ENCODE results near the gene NECTIN2. TPM values are rescaled to one million over a fixed set of nuclear protein-coding genes. Genes with fewer than 3 reads are reported as not detected.

The NECTIN2 gene
- total and polyA plus RNA-seq, 4 donors = 49.4 to 77.5 (median 55.5) TPM

- no peak for TF ChIP-seq REST (IDR thresholded peaks at IDR 0.05)
- no peak for TF ChIP-seq TAF1 (conservative IDR thresholded peaks at IDR 0.05)
- TF ChIP-seq, protein P1, sequence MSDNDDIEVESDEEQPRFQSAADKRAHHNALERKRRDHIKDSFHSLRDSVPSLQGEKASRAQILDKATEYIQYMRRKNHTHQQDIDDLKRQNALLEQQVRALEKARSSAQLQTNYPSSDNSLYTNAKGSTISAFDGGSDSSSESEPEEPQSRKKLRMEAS (IDR thresholded peaks at IDR 0.05) = no peak
- TF ChIP-seq RXRA (IDR thresholded peaks at IDR 0.05) = no peak
These were observed 35.0 kb upstream of the NECTIN2 start (continued) for GRCh38 chr19:44811122-44811419.

DNA sequence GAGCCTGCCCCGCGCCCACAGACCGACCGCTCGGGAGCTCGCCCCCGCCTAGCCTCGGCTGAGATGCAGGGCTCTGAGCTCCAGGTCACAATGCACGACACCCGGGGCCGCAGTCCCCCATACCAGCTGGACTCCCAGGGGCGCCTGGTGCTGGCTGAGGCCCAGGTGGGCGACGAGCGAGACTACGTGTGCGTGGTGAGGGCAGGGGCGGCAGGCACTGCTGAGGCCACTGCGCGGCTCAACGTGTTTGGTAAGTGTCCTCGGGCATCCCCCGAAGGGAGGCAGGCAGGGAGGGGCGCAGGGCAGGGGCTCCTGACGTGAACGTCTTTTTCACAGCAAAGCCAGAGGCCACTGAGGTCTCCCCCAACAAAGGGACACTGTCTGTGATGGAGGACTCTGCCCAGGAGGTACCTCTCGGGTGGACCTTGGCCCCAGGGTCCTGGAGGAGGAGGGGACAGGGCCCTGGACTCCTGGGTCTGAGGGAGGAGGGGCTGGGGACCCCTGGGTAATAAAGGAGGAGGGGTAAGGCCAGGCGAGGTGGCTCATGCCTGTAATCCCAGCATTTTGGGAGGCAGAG lies 33.9 kb upstream of the NECTIN2 start:
- Histone ChIP-seq H3K27ac (ENCODE audit: low read depth in 1 of 2, low read length in 2 of 2) (no peak overlapping the region), H3K9me3 (ENCODE audit: control insufficient read depth in 4 of 4, low read length in 3 of 4) (no peaks in the 10 kb centered on the region), H3K4me3 (ENCODE audit: low read depth in 1 of 3, low read length in 3 of 3) (no peak overlapping the region), H3K36me3 (ENCODE audit: control insufficient read depth in 4 of 4, insufficient read depth in 3 of 4, low read depth in 1 of 4, low read length in 3 of 4) (no peaks in the 10 kb centered on the region), H3K27me3 (ENCODE audit: control insufficient read depth in 4 of 4, insufficient read depth in 4 of 4, low read length in 3 of 4) (no peaks in the 10 kb centered on the region), H3K4me1 (ENCODE audit: control insufficient read depth in 4 of 4, insufficient read depth in 4 of 4, low read length in 3 of 4) (peaks cover 9 to 23% (median 19%) of the 10 kb centered on the region in 4 donors), H3K9ac (ENCODE audit: low read depth in 1 of 2, low read length in 2 of 2) (no peak overlapping the region)
- 93% methylated on average over 28 of the region's 28 CpGs for WGBS
- no peak for DNase-seq (ENCODE audit: low spot score)
- TF ChIP-seq, protein P1 (IDR thresholded peaks at IDR 0.05) = no peak
- TF ChIP-seq NR2F2 (IDR thresholded peaks at IDR 0.05) (no peak), FOXA2 (IDR thresholded peaks at IDR 0.05) (no peak), CTCF (IDR thresholded peaks at IDR 0.05; ENCODE audit: low read depth, low read length, missing input control) (no peak), HNF4A (conservative IDR thresholded peaks at IDR 0.05) (no peak), JUND (IDR thresholded peaks at IDR 0.05) (no peak), HNF4G (IDR thresholded peaks at IDR 0.05) (no peak)

DNA sequence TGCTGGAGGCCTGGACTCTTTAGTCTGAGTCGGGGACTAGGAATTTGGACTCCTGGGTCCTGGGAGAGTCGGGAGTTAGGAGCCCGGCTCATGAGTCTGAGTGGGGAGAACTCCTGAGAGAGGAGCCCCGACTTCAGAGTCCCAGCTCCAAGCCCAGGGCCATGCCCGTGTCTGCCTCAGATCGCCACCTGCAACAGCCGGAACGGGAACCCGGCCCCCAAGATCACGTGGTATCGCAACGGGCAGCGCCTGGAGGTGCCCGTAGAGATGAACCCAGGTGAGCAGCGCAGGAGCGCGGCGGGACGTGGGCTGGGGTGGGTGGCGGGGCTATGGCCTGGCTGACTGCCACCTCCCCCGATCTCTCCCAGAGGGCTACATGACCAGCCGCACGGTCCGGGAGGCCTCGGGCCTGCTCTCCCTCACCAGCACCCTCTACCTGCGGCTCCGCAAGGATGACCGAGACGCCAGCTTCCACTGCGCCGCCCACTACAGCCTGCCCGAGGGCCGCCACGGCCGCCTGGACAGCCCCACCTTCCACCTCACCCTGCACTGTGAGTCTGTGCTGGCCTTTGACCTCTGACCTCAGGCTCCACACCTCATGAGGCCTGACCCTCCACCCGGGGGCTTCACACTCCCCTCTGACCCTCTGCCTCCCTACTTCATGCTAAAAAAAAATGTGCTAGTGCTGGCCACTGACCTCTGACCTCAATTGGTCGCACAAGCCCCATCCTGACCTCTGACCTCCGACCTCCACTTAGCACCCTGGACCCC lies 32.8 kb upstream of the NECTIN2 start:
- Histone ChIP-seq H3K9ac (ENCODE audit: low read depth in 1 of 2, low read length in 2 of 2) (no peak overlapping the region), H3K4me1 (ENCODE audit: control insufficient read depth in 4 of 4, insufficient read depth in 4 of 4, low read length in 3 of 4) (peaks cover 5 to 15% (median 11%) of the 10 kb centered on the region in 4 donors), H3K4me3 (ENCODE audit: low read depth in 1 of 3, low read length in 3 of 3) (no peak overlapping the region), H3K27ac (ENCODE audit: low read depth in 1 of 2, low read length in 2 of 2) (no peak overlapping the region), H3K27me3 (ENCODE audit: control insufficient read depth in 4 of 4, insufficient read depth in 4 of 4, low read length in 3 of 4) (no peaks in the 10 kb centered on the region), H3K9me3 (ENCODE audit: control insufficient read depth in 4 of 4, low read length in 3 of 4) (no peaks in the 10 kb centered on the region), H3K36me3 (ENCODE audit: control insufficient read depth in 4 of 4, insufficient read depth in 3 of 4, low read depth in 1 of 4, low read length in 3 of 4) (no peaks in the 10 kb centered on the region)
- no peak for DNase-seq (ENCODE audit: low spot score)
- TF ChIP-seq SP1 (IDR thresholded peaks at IDR 0.05) (no peak), FOXA2 (IDR thresholded peaks at IDR 0.05) (no peak), NR2F2 (IDR thresholded peaks at IDR 0.05) (peak; percentile 96), FOXA1 (IDR thresholded peaks at IDR 0.05) (no peak), HNF4A (conservative IDR thresholded peaks at IDR 0.05) (no peak)
- 89% methylated on average over 38 of the region's 38 CpGs for whole genome bisulfite sequencing

Data from liver (tissue), 9 donors.